Measurements from ENCODE around the gene NEK2. TPM values are rescaled to one million over a fixed set of nuclear protein-coding genes. Genes with fewer than 3 reads are reported as not detected.

NEK2 gene
- total RNA-seq, 1 experiment from 2014 or later, result 17.6 TPM

DNA sequence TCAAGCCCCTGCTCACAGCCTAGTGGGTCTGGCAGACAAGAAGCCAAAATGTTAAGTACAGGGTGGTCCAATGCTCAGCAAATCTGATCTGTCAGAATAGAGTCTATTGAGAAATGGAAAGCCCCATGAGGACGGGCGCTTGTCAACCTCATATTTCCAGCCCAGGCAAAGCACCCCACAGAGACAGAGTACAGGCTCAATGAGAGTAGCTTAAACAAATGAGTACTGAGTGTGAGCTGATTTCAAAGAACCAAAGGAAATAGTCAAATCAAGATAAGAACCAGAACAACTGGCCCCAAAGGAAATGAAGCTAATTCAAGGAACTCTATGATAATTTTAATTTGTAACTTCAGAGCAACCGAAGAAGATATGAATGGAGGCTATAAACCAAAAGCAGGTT, 51.9 kb downstream of the NEK2 start:
- H3K27me3 ChIP-seq (ENCODE audit: insufficient read depth, low read length), result no peaks in the 10 kb centered on the region

More for the DNA sequence above, 51.9 kb downstream of the NEK2 start:
- H3K27me3 Mint-ChIP-seq (ENCODE audit: low read depth), result no peaks in the 10 kb centered on the region; the same call in 1 of the 2 replicates
- H3K9me3 Mint-ChIP-seq, result no peaks in the 10 kb centered on the region
- Histone ChIP-seq H3K23me2 (ENCODE audit: insufficient read length, low read depth, low read length, poor library complexity, severe bottlenecking) (no peaks in the 10 kb centered on the region), H2BK20ac (ENCODE audit: low read depth, low read length, poor library complexity, severe bottlenecking) (no peak overlapping the region), H3K9me3 (ENCODE audit: control insufficient read depth, low read depth, low read length) (no peaks in the 10 kb centered on the region), H3K18ac (ENCODE audit: insufficient read length, low read depth, low read length) (no peak overlapping the region), H3K79me1 (ENCODE audit: insufficient read depth, low read depth, low read length, poor library complexity, severe bottlenecking) (no peaks in the 10 kb centered on the region), H2AK5ac (ENCODE audit: insufficient read length, low read length) (no peak overlapping the region), H4K5ac (ENCODE audit: insufficient read length, low read depth, low read length) (no peak overlapping the region), H2BK15ac (ENCODE audit: low read depth, low read length) (no peak overlapping the region), H2BK5ac (ENCODE audit: insufficient read length, low read length) (no peak overlapping the region), H2BK120ac (ENCODE audit: low read depth, low read length, poor library complexity, severe bottlenecking) (no peak overlapping the region), H3K79me2 (ENCODE audit: insufficient read depth, low read length) (no peaks in the 10 kb centered on the region), H2BK12ac (ENCODE audit: insufficient read length, low read depth, low read length) (no peak overlapping the region), H3K27ac (ENCODE audit: insufficient read length, low read depth, low read length) (no peak overlapping the region), H3K4ac (ENCODE audit: low read depth, low read length) (no peak overlapping the region), H3K4me2 (ENCODE audit: insufficient read depth, insufficient read length, low read length) (no peak overlapping the region), H4K8ac (replicated peaks; ENCODE audit: insufficient read length, low read depth, low read length) (no peak overlapping the region), H3T11ph (ENCODE audit: low read length) (no peak overlapping the region), H3K23ac (ENCODE audit: insufficient read length, low read depth, low read length) (no peak overlapping the region), H4K20me1 (ENCODE audit: control insufficient read depth, insufficient read depth, insufficient read length) (no peaks in the 10 kb centered on the region), H3K56ac (ENCODE audit: insufficient read length, low read depth, low read length) (no peak overlapping the region), H3K14ac (ENCODE audit: insufficient read depth, low read length) (no peak overlapping the region), H3K9ac (ENCODE audit: extremely low read depth, insufficient read length, low read length) (no peak overlapping the region), H2AFZ (ENCODE audit: low read length) (no peak overlapping the region), H4K91ac (ENCODE audit: insufficient read length, low read depth, low read length) (no peak overlapping the region), H3K4me1 (ENCODE audit: insufficient read depth, low read length) (no peaks in the 10 kb centered on the region)
- TF ChIP-seq, protein P1, sequence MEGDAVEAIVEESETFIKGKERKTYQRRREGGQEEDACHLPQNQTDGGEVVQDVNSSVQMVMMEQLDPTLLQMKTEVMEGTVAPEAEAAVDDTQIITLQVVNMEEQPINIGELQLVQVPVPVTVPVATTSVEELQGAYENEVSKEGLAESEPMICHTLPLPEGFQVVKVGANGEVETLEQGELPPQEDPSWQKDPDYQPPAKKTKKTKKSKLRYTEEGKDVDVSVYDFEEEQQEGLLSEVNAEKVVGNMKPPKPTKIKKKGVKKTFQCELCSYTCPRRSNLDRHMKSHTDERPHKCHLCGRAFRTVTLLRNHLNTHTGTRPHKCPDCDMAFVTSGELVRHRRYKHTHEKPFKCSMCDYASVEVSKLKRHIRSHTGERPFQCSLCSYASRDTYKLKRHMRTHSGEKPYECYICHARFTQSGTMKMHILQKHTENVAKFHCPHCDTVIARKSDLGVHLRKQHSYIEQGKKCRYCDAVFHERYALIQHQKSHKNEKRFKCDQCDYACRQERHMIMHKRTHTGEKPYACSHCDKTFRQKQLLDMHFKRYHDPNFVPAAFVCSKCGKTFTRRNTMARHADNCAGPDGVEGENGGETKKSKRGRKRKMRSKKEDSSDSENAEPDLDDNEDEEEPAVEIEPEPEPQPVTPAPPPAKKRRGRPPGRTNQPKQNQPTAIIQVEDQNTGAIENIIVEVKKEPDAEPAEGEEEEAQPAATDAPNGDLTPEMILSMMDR (conservative IDR thresholded peaks at IDR 0.05), result no peak
- peaks cover 8% of the 10 kb centered on the region in 2 experiments; a peak in 3 of 4 replicates for H3K4me1 Mint-ChIP-seq
- H3K27ac Mint-ChIP-seq, result no peak overlapping the region
- WGBS (ENCODE audit: extremely low coverage, insufficient read length, low lambda C conversion rate), result no CpG with 5 or more reads among the region's 3 CpGs
- no peaks in the 10 kb centered on the region for H3K36me3 Mint-ChIP-seq (ENCODE audit: insufficient read depth in 1 of 3, low read depth in 3 of 3)
- H3K4me3 Mint-ChIP-seq, result no peak overlapping the region
- DNase-seq, result no peak
